Prostate gland (tissue), 2 donors: ENCODE measurements around the gene GPR55.

Experiments
- POLR2AphosphoS5 ChIP-seq: sonication (generic); formaldehyde crosslinking; IDR thresholded peaks from one replicate; pipeline ENCODE4 v1.6.1; 2017; ENCODE audit warnings: antibody characterized with exemption
- TF ChIP-seq, protein P1 (sequence below), 4 experiments: fragments of 200-600 bp in 2 of 4; fragments of 450-650 bp in 2 of 4; sonication (generic) in 2 of 4; IDR thresholded peaks; 1 replicate in 3 of 4; 2 replicates in 1 of 4; pipeline ENCODE4 v1.5.1; 2016 to 2019; ENCODE audit warnings: antibody characterized with exemption in 4 of 4, mild to moderate bottlenecking in 2 of 4, moderate library complexity in 2 of 4

DNA sequence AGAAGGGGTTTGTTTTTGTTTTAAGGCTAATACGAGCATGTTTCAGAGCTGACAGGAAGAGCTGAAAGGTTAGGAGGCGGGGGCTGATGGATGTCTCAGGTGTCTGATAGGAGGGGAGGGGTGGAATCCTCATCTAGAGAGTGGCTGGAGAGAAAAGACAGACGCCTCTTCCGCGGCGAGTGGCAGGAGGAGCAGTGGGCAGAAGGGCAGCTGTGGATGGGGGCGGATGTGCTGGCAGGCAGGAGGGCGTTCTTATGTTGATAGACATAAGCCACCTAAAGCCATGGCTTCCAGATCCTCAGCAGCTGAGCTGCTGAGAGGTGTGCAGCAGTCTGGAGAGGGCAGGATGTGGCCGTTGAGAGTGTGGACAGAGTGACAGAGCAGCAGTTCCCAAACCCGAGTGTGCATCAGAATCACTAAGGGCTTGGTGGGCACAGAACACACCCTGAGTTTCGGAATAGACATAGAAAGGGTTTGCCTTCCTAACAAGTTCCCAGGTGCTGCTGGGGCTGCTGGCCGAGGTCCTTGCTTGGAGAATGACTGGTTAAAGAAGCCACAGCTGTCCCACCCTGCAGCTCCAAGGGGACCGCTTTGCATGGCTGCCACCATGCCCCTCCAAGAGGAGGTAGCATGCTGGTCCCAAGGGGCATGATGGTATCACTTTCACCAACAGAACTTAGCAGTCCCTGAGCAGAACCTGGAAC is 63.3 kb downstream of the GPR55 start:
- TF ChIP-seq, protein P1, sequence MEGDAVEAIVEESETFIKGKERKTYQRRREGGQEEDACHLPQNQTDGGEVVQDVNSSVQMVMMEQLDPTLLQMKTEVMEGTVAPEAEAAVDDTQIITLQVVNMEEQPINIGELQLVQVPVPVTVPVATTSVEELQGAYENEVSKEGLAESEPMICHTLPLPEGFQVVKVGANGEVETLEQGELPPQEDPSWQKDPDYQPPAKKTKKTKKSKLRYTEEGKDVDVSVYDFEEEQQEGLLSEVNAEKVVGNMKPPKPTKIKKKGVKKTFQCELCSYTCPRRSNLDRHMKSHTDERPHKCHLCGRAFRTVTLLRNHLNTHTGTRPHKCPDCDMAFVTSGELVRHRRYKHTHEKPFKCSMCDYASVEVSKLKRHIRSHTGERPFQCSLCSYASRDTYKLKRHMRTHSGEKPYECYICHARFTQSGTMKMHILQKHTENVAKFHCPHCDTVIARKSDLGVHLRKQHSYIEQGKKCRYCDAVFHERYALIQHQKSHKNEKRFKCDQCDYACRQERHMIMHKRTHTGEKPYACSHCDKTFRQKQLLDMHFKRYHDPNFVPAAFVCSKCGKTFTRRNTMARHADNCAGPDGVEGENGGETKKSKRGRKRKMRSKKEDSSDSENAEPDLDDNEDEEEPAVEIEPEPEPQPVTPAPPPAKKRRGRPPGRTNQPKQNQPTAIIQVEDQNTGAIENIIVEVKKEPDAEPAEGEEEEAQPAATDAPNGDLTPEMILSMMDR (IDR thresholded peaks at IDR 0.05) = no peak
- TF ChIP-seq POLR2AphosphoS5 = no peak
